Limb (tissue), 2 donors: ENCODE results near the gene CUX1.
"Not testable (repeated sequence)": the region's sequence is repeated elsewhere in the genome, so short reads cannot be mapped to it uniquely, and the experiment has no call there.

ENCODE experiments used
- DNase-seq, 2 donors: peaks; one replicate each; pipeline ENCODE4 v3.0.0-alpha.2; 2016; ENCODE audit errors: extremely low spot score in 2 of 2

Gene CUX1

GRCh38 chr7:102004848-102005247, 187.4 kb downstream of the CUX1 start:
- DNase-seq: no peak

DNA sequence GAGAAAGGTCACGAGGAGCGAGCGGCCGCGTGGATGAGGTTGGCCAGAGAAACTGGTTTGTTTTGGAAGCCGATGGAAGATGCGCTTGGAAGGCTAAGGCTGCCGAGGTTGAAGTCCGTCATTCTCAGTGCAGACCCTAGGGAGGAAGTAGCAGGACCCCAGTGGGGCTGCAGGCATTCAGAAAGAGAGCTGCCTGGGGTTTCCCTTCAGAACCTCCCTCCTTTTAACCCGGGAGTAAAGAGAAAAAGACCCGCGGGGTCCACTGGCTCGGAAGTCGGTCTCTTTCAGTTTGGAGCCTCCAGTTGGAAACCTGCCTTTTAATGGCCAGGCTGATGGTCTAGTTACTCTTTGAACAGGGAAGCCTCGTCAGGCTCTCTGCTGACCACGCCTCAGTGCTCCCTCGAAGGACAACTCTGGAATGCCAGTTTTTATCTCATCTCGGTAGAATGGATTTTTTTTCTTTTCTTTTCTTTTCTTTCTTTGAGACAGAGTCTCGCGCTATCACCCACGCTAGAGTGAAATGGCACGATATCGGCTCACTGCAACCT, 188.6 kb downstream of the CUX1 start:
- DNase-seq: no peak

- DNase-seq: no peak
These were observed 189.3 kb downstream of the CUX1 start for GRCh38 chr7:102006695-102007094.

- DNase-seq: no peak
These were observed 191.3 kb downstream of the CUX1 start for GRCh38 chr7:102008535-102009262.

DNA sequence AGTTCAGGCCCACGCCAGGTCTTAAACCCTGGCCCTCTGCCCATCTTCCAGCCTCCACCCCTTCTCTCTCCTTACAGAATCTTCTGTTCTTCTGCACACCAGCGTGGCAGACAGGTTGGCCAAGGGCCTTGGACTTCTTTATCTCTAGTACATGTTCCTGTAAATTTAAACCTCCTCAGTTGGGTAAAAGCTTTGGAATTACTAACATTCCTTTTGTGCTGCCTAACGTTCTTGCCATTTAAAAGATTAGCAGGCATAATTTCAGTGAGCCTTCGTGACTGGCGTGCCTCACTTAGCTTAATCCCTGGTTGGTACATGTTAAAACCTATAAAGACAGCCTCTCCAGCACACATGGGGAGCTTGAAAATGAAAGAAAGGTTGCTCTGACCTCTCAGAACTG, 192.2 kb downstream of the CUX1 start:
- DNase-seq: no peak

- not testable (repeated sequence) for DNase-seq
These were observed 194.8 kb downstream of the CUX1 start for GRCh38 chr7:102012112-102012830.

DNA sequence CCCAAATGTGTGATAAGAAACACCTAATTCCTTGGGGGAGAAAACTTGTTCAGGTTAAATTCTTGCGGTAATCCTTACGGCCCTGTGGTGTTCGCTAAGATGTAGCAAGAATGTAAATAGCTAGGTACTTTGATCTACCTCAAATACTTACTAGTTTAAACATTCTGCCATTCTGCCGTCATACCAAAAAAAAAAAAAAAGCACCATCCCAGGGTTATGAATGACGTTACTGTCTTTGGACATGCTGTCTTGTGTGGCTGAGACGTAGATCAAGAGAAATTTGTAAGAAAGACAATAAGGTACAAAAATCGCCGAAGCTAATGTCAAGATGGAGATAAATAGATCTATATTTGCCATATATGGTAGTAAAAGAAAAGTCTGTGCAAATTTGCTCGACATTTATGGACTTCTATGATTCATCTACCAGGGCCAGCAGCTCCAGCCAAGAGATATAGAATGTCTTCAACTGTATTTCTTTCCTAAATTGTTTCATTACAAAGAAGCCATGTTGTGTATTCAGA, 195.6 kb downstream of the CUX1 start:
- peak in 1 of 2 donors; percentile 12 for DNase-seq

DNA sequence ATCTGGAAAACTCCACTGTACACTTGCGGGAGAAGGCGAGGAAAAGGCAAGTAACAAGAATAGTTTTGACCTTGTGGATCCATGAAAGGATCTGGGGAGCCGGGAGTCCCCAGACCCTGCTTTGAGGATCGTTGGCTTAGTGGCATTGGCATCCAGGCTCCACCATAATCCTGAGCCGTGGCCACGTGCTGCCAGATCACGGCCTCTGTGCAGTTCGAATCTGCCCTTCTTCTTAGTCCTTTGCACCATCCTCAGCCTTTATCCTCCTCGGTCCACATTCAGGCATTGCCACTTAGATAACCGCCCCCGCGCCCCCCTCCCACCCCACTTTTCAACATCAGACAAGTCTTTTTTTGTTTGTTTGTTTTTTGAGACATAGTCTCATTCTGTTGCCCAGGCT, 201.4 kb downstream of the CUX1 start:
- no peak for DNase-seq

DNA sequence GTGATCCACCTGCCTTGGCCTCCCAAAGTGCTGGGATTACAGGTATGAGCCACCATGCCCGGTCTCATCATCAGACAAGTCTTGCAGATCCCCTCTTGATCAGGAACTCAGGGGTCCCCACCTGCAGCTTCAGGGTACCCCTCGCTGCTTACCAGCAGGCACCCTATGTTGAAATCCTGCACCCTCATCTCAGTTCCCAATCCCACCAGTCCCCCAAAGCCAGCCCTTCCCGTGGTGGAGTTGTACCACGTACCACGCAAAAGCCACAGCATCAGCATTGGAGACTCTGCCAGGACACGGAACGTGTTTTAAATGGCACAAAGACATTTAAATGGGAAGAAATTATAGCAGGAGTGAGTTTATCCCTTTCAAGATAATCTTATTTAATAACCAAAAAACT, 202.0 kb downstream of the CUX1 start:
- DNase-seq: no peak

GRCh38 chr7:102021841-102022618, 204.6 kb downstream of the CUX1 start:
- no peak for DNase-seq

DNA sequence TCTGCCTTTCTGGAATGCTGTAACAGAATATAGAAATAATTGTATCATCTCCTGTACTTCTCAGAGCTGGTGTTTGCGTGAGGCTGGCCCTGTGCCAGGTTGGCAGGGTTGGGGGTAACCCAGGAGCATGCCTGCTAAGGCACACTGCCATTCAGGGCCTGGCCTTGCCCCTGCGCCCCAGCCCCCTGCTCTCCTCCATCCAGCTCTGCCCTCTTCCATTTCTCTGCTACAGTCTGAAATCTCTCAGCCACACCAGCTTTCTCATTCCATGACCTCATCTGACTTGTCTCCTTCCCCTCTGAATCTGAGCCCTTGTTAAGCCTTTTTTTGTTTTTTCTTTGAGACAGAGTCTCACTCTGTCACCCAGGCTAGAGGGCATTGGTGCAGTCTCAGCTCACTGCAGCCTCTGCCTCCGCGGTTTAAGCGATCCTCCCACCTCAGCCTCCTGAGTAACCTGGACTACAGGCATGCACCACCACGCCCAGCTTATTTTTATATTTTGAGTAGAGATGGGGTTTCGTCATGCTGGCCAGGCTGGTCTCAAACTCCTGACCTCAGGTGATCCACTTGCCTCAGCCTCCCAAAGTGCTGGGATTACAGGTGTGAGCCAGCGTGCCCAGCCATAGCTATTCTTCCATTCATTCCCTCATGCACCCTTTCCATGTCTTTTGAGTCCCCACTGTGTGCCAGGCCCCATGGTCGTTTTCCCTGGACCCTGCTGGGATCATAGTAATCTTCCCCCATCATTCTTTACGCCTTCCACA, 206.8 kb downstream of the CUX1 start:
- DNase-seq: no peak

GRCh38 chr7:102024769-102025391, 207.5 kb downstream of the CUX1 start:
- DNase-seq: no peak

- DNase-seq: not testable (repeated sequence)
These were observed 208.4 kb downstream of the CUX1 start for GRCh38 chr7:102025777-102026176.

GRCh38 chr7:102028206-102028826, 210.9 kb downstream of the CUX1 start:
- no peak for DNase-seq

GRCh38 chr7:102029616-102030015, 212.2 kb downstream of the CUX1 start:
- no peak for DNase-seq

DNA sequence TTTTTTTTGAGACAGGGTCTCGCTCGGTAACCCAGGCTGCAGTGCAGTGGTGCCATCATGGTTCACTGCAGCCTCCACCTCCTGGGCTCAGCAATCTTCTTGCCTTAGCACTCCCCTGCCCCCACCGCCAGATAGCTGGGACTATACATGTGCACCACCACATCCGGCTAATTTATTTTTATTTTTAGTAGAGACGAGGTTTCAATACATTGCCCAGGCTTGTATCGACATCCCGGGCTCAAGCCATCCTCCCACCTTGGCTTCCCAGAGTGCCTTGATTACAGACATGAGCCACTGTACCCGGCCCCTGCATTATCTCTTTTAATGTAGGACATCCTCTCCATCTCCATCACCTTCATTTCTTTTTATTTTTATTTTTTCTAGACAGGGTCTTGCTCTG, 213.3 kb downstream of the CUX1 start:
- no peak for DNase-seq

GRCh38 chr7:102036958-102037357, 219.5 kb downstream of the CUX1 start:
- no peak for DNase-seq

GRCh38 chr7:102039706-102040105, 222.3 kb downstream of the CUX1 start:
- no peak for DNase-seq

DNA sequence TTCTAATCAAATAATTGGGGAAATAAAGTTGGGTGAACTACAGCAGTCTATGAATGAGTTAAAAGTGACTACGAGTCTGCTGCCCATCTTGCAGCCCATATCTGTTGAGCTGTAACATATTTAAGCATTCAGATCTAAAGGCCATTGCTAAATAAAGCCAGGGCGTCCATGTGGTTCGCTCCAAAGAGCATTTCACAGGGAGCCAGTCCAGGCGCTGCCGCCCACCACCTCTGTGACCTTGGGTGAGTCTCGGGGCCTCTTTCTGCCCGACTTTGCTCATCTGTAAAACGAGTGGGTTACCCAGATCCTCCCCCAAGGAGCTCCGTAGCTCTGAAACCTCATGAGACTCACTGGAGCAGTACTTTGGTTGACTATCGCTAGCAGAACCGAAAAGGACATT, 223.1 kb downstream of the CUX1 start:
- no peak for DNase-seq

- DNase-seq: no peak
These were observed 224.7 kb downstream of the CUX1 start for GRCh38 chr7:102042016-102042656.
